Ishikawa (cell line): Measurements from ENCODE around the gene RTN4RL2.

Experiments used
- CEBPB ChIP-seq: IDR thresholded peaks from 2 replicates; pipeline ENCODE4 v1.6.1; 2012
- CREB1 ChIP-seq: IDR thresholded peaks from 2 replicates; pipeline ENCODE4 v1.6.1; 2012; ENCODE audit warnings: low read depth
- EGR1 ChIP-seq: IDR thresholded peaks from 2 replicates; pipeline ENCODE4 v1.6.1; 2012
- EP300 ChIP-seq: IDR thresholded peaks from 2 replicates; pipeline ENCODE4 v1.6.1; 2012; ENCODE audit warnings: borderline replicate concordance
- FOXM1 ChIP-seq: IDR thresholded peaks from 2 replicates; pipeline ENCODE4 v1.6.1; 2012; ENCODE audit warnings: low read depth, borderline replicate concordance
- NFIC ChIP-seq: IDR thresholded peaks from 2 replicates; pipeline ENCODE4 v1.6.1; 2012
- RAD21 ChIP-seq: IDR thresholded peaks from 2 replicates; pipeline ENCODE4 v1.6.1; 2012; ENCODE audit warnings: low read depth
- TAF1 ChIP-seq: IDR thresholded peaks from 2 replicates; pipeline ENCODE4 v1.6.1; 2012; ENCODE audit warnings: low read depth, mild to moderate bottlenecking
- TCF12 ChIP-seq: IDR thresholded peaks from 2 replicates; pipeline ENCODE4 v1.6.1; 2012; ENCODE audit warnings: low read depth
- TEAD4 ChIP-seq: IDR thresholded peaks from 2 replicates; pipeline ENCODE4 v1.6.1; 2012
- YY1 ChIP-seq: IDR thresholded peaks from 2 replicates; pipeline ENCODE4 v1.6.1; 2012; ENCODE audit warnings: low read depth
- ZBTB7A ChIP-seq: IDR thresholded peaks from 2 replicates; pipeline ENCODE4 v1.6.1; 2012; ENCODE audit warnings: low read depth
- TF ChIP-seq, protein P1 (sequence below): IDR thresholded peaks from 2 replicates; pipeline ENCODE4 v1.6.1; 2012; ENCODE audit warnings: low read depth, mild to moderate bottlenecking
- TF ChIP-seq, protein P2 (sequence below): IDR thresholded peaks from 2 replicates; pipeline ENCODE4 v1.6.1; 2012
- TF ChIP-seq, protein P3 (sequence below): IDR thresholded peaks from 2 replicates; pipeline ENCODE4 v1.6.1; 2012

RTN4RL2 gene

GRCh38 chr11:57480409-57481137 lies 20.2 kb downstream of the RTN4RL2 start:
- TF ChIP-seq CREB1 (no peak), RAD21 (peak; percentile 65), CEBPB (no peak), YY1 (no peak)

DNA sequence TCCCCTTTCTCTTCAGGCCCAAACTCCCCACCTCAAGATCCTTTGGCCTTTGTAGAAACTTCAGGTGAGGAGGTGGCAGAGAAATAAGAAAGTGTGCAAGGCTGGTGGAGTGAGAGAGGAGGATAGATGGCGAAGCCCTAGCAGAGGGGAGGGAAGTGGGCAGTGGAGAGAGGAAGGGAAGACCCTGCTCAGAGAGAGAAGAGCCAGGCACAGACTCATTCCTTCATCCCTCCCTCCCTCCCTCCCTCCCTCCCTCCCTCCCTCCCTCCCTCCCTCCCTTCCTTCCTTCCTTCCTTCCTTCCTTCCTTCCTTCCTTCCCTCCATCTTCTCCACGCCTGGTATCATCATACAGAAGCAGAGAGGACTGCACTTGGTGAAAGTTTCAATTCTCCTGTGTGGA lies 21.0 kb downstream of the RTN4RL2 start:
- no peak for TF ChIP-seq YY1
- TF ChIP-seq TEAD4: no peak
- TF ChIP-seq RAD21: no peak
- TF ChIP-seq EGR1: no peak
- TF ChIP-seq, protein P1, sequence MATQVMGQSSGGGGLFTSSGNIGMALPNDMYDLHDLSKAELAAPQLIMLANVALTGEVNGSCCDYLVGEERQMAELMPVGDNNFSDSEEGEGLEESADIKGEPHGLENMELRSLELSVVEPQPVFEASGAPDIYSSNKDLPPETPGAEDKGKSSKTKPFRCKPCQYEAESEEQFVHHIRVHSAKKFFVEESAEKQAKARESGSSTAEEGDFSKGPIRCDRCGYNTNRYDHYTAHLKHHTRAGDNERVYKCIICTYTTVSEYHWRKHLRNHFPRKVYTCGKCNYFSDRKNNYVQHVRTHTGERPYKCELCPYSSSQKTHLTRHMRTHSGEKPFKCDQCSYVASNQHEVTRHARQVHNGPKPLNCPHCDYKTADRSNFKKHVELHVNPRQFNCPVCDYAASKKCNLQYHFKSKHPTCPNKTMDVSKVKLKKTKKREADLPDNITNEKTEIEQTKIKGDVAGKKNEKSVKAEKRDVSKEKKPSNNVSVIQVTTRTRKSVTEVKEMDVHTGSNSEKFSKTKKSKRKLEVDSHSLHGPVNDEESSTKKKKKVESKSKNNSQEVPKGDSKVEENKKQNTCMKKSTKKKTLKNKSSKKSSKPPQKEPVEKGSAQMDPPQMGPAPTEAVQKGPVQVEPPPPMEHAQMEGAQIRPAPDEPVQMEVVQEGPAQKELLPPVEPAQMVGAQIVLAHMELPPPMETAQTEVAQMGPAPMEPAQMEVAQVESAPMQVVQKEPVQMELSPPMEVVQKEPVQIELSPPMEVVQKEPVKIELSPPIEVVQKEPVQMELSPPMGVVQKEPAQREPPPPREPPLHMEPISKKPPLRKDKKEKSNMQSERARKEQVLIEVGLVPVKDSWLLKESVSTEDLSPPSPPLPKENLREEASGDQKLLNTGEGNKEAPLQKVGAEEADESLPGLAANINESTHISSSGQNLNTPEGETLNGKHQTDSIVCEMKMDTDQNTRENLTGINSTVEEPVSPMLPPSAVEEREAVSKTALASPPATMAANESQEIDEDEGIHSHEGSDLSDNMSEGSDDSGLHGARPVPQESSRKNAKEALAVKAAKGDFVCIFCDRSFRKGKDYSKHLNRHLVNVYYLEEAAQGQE: no peak
- TF ChIP-seq NFIC: no peak
- no peak for TF ChIP-seq ZBTB7A
- TF ChIP-seq, protein P2, sequence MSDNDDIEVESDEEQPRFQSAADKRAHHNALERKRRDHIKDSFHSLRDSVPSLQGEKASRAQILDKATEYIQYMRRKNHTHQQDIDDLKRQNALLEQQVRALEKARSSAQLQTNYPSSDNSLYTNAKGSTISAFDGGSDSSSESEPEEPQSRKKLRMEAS: no peak
- no peak for TF ChIP-seq CREB1
- no peak for TF ChIP-seq CEBPB
- TF ChIP-seq, protein P3, sequence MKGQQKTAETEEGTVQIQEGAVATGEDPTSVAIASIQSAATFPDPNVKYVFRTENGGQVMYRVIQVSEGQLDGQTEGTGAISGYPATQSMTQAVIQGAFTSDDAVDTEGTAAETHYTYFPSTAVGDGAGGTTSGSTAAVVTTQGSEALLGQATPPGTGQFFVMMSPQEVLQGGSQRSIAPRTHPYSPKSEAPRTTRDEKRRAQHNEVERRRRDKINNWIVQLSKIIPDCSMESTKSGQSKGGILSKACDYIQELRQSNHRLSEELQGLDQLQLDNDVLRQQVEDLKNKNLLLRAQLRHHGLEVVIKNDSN: no peak
- no peak for TF ChIP-seq TAF1
- TF ChIP-seq FOXM1: no peak
- TF ChIP-seq TCF12: no peak
- no peak for TF ChIP-seq EP300

DNA sequence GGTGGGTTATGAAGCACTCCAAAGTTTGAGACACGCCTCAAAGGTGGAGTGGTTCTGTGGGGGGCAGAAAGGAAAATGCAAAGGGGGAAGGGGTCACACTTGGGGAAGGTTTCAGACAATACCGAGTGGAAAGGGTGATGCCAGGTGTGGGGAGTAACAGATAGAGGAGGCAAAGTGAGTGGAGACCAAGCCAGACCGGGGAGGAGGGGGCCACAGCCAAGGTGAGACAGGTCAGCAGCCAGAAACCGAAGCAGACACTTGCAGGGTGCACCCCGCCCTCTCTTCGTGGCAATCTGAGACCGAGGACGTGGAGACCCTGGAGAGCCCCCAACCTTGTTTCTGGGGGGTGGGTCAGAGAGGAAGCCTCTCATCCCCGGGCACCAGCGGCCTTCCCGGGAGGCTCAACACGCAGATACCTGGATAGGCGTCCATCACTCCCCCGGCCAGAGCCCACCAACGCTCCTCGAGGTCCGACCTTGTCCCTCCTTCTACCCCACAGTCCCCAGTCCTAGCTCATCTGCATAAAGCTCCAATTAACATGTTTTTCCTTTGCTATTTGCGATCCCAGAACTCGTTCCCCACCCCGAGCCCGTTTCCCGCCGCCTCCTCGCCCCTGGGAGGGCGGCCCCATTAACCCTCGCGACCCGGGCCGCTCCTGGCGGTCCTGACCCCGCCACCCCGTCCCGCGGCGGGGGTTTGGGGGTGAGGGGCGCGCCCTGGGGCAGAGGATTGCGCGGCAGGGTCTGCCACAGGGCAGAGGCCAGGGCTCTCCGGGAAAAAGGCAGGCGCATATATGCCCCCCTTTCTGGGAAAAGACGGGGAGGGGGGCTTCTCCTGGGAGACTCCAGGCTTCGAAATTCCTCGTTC lies 21.8 kb downstream of the RTN4RL2 start:
- TF ChIP-seq, protein P1: no peak
- TF ChIP-seq YY1 (no peak), CEBPB (no peak), NFIC (no peak), EP300 (no peak), TAF1 (no peak), ZBTB7A (no peak), TEAD4 (no peak), FOXM1 (no peak), CREB1 (no peak), TCF12 (no peak), RAD21 (no peak), EGR1 (no peak)
- TF ChIP-seq, protein P2: no peak
- TF ChIP-seq, protein P3: no peak

DNA sequence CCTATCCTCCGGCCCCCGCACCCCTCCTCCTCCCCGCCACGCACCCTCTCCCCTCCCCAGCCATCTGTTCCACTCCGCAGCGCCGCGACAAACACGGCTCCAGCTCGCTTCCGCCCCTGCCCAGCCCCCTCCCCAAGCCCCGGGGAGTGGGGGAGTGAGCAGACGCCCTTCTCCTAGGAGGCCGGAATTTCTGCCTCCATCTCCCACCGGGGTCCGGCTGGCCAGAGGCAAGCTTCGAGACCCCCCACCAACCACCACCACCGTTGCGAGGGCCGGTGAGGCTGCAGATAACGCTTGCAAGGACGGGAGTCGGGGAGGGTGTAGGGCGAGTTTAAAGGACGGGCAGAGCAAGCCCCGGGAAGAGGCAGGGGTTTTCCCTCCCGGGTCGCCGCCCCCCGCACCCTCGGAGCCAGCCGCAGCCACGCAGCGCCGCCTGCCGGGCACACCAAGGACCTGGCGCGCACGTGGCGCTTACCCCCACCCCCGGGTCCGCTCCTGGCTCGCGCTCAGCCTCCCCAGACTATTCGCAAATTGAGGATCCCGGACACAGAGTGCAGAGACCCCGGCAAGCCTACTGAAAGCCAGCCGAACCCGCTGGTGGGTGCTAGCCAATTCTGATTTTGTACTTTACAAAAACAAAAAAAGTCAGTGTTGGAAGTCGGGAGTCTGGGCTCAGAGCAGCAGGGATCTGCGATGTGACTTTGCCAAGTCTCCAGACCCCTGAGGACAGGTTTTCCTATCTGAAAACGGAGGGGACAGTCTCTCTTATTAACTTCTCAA lies 22.6 kb downstream of the RTN4RL2 start:
- TF ChIP-seq, protein P3: peak; percentile 70; the same call in 1 of the 2 replicates
- TF ChIP-seq RAD21 (peak; percentile 61), EP300 (no peak), CEBPB (no peak), ZBTB7A (peak; percentile 88; the same call in 1 of the 2 replicates), CREB1 (no peak), TCF12 (no peak), FOXM1 (no peak), YY1 (no peak), TAF1 (no peak; the same call in 1 of the 2 replicates), TEAD4 (no peak), NFIC (no peak), EGR1 (no peak)
- TF ChIP-seq, protein P1: no peak
- TF ChIP-seq, protein P2: peak; percentile 90
